ENCODE results near the gene NFKBIB. TPM values are rescaled to one million over a fixed set of nuclear protein-coding genes. Genes with fewer than 3 reads are reported as not detected.

The NFKBIB gene
- total and polyA plus RNA-seq, 2 of the 13 experiments (the other 11 are each of a cell fraction or from before 2014, with no cell fraction given), result 8.6 to 14.9 TPM

- TF ChIP-seq ZHX2 (IDR thresholded peaks at IDR 0.05; ENCODE audit: low read depth) (no peak), ZHX2 (CRISPR knock-in tag; IDR thresholded peaks at IDR 0.05; ENCODE audit: borderline replicate concordance) (no peak), IKZF5 (CRISPR knock-in tag; IDR thresholded peaks at IDR 0.05) (0 out of 2 replicates have a peak, but pooled peaks have one; percentile 28), ZNF224 (CRISPR knock-in tag; IDR thresholded peaks at IDR 0.05) (no peak), CC2D1A (CRISPR knock-in tag; IDR thresholded peaks at IDR 0.05) (no peak), PPARG (CRISPR knock-in tag; conservative IDR thresholded peaks at IDR 0.05) (no peak), ZNF703 (CRISPR knock-in tag; IDR thresholded peaks at IDR 0.05; ENCODE audit: borderline replicate concordance) (no peak), ISX (CRISPR knock-in tag; conservative IDR thresholded peaks at IDR 0.05) (no peak), GMEB1 (CRISPR knock-in tag; IDR thresholded peaks at IDR 0.05; ENCODE audit: borderline replicate concordance) (no peak; the same call in 1 of the 2 replicates), ZNF670 (CRISPR knock-in tag; IDR thresholded peaks at IDR 0.05; ENCODE audit: borderline replicate concordance) (no peak), ZNF564 (CRISPR knock-in tag; IDR thresholded peaks at IDR 0.05) (no peak), MXD1 (CRISPR knock-in tag; IDR thresholded peaks at IDR 0.05) (no peak; the same call in 1 of the 2 replicates), SP5 (CRISPR knock-in tag; IDR thresholded peaks at IDR 0.05; ENCODE audit: borderline replicate concordance, low read depth) (0 out of 2 replicates have a peak, but pooled peaks have one; percentile 2), ZNF616 (CRISPR knock-in tag; IDR thresholded peaks at IDR 0.05; ENCODE audit: low read depth) (no peak), ARID4A (CRISPR knock-in tag; IDR thresholded peaks at IDR 0.05; ENCODE audit: borderline replicate concordance) (peak; percentile 22; the same call in 1 of the 2 replicates)
These were observed 49.3 kb upstream of the NFKBIB start (continued) for GRCh38 chr19:38850436-38850975.
